MM.1S (cell line): ENCODE data around the gene TGFBR3.

ENCODE experiments used
- DNase-seq: peaks from one replicate; pipeline ENCODE4 v3.0.0-alpha.2; 2015
- H2AFZ ChIP-seq: fragments of 300-600 bp; sonication (generic); 2 replicates; pipeline ENCODE4 v1.6.0; 2016; ENCODE audit warnings: antibody characterized with exemption, low read length
- H3F3A ChIP-seq: fragments of 300-600 bp; sonication (generic); 2 replicates; pipeline ENCODE4 v1.6.1; 2016; ENCODE audit warnings: mild to moderate bottlenecking, antibody characterized with exemption, low read length, moderate library complexity, mixed read lengths; ENCODE audit not compliant: insufficient read depth
- H3K27ac ChIP-seq: fragments of 300-600 bp; sonication (generic); 2 replicates; pipeline ENCODE4 v1.5.1; 2016; ENCODE audit warnings: mild to moderate bottlenecking, low read length
- H3K27me3 ChIP-seq: fragments of 300-600 bp; sonication (generic); replicated peaks from 2 replicates; pipeline ENCODE4 v1.6.0; 2016; ENCODE audit warnings: low read length; ENCODE audit not compliant: insufficient read depth
- H3K36me3 ChIP-seq: fragments of 300-600 bp; sonication (generic); replicated peaks from 2 replicates; pipeline ENCODE4 v1.6.1; 2016; ENCODE audit warnings: mild to moderate bottlenecking, low read length, mixed read lengths; ENCODE audit not compliant: insufficient read depth
- H3K4me1 ChIP-seq: fragments of 300-600 bp; sonication (generic); 2 replicates; pipeline ENCODE4 v1.6.1; 2016; ENCODE audit warnings: low read length, mixed read lengths
- H3K4me2 ChIP-seq: fragments of 300-600 bp; sonication (generic); 2 replicates; pipeline ENCODE4 v1.6.0; 2016; ENCODE audit warnings: low read depth, low read length
- H3K4me3 ChIP-seq: fragments of 300-600 bp; sonication (generic); 2 replicates; pipeline ENCODE4 v1.5.1; 2016; ENCODE audit warnings: low read length, mixed read lengths
- H3K79me2 ChIP-seq: fragments of 300-600 bp; sonication (generic); 2 replicates; pipeline ENCODE4 v1.6.1; 2016; ENCODE audit warnings: mixed run types, low read length, mixed read lengths
- H3K9ac ChIP-seq: fragments of 300-600 bp; sonication (generic); 2 replicates; pipeline ENCODE4 v1.6.1; 2016; ENCODE audit warnings: low read length, mixed read lengths
- H3K9me2 ChIP-seq: fragments of 300-600 bp; sonication (generic); replicated peaks from 2 replicates; pipeline ENCODE4 v1.6.1; 2016; ENCODE audit warnings: mild to moderate bottlenecking, low read length, mixed read lengths; ENCODE audit not compliant: insufficient read depth
- H3K9me3 ChIP-seq: fragments of 300-600 bp; sonication (generic); replicated peaks from 2 replicates; pipeline ENCODE4 v1.6.1; 2016; ENCODE audit warnings: mild to moderate bottlenecking, low read length, mixed read lengths; ENCODE audit not compliant: insufficient read depth
- H4K20me1 ChIP-seq: fragments of 300-600 bp; sonication (generic); 2 replicates; pipeline ENCODE4 v1.6.1; 2016; ENCODE audit warnings: mild to moderate bottlenecking, low read length, moderate library complexity, mixed read lengths; ENCODE audit not compliant: insufficient read depth
- EZH2 ChIP-seq: fragments of 300-600 bp; sonication (generic); optimal IDR thresholded peaks from 2 replicates; pipeline ENCODE3; 2017; ENCODE audit warnings: low read depth, mild to moderate bottlenecking, antibody characterized with exemption, low read length, mixed read lengths
- EZH2phosphoT487 ChIP-seq: fragments of 300-600 bp; sonication (generic); IDR thresholded peaks from 2 replicates; pipeline ENCODE4 v1.6.1; 2018; ENCODE audit warnings: antibody characterized with exemption, low read length
- TF ChIP-seq, protein P1 (sequence below): fragments of 300-600 bp; sonication (generic); IDR thresholded peaks from 2 replicates; pipeline ENCODE4 v1.5.1; 2016; ENCODE audit warnings: antibody characterized with exemption, low read length, mixed read lengths

TGFBR3 gene

DNA sequence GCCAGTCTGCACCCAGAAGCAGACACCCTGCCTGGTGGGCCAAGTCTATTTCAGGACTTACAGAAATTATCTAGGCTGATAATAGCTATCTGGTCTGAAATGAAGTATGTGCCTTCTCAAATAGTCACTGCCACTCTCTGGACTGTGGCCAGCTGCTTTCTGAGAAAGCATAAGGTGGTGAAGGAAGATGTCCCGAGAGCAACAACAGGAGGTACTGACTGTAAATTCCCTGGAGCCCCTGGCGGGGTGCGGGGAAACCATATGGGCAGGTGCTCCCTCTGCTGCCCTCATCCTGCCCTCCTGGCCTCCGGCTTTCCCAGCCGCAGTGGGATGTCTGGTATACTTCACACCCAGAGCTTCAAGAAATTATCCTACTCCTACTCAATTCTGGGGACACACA, 86.8 kb downstream of the TGFBR3 start:
- DNase-seq, result no peak
- Histone ChIP-seq H3K27ac (no peak overlapping the region), H3K9ac (no peak overlapping the region), H3K4me1 (peaks cover 10% of the 10 kb centered on the region), H3K4me2 (no peak overlapping the region), H3K27me3 (no peaks in the 10 kb centered on the region), H3K36me3 (no peaks in the 10 kb centered on the region), H4K20me1 (no peaks in the 10 kb centered on the region), H3F3A (peaks cover 7% of the 10 kb centered on the region), H2AFZ (no peak overlapping the region), H3K79me2 (no peaks in the 10 kb centered on the region), H3K9me3 (no peaks in the 10 kb centered on the region), H3K4me3 (no peak overlapping the region), H3K9me2 (no peaks in the 10 kb centered on the region)
- TF ChIP-seq EZH2 (no peak), EZH2phosphoT487 (no peak)
- TF ChIP-seq, protein P1, sequence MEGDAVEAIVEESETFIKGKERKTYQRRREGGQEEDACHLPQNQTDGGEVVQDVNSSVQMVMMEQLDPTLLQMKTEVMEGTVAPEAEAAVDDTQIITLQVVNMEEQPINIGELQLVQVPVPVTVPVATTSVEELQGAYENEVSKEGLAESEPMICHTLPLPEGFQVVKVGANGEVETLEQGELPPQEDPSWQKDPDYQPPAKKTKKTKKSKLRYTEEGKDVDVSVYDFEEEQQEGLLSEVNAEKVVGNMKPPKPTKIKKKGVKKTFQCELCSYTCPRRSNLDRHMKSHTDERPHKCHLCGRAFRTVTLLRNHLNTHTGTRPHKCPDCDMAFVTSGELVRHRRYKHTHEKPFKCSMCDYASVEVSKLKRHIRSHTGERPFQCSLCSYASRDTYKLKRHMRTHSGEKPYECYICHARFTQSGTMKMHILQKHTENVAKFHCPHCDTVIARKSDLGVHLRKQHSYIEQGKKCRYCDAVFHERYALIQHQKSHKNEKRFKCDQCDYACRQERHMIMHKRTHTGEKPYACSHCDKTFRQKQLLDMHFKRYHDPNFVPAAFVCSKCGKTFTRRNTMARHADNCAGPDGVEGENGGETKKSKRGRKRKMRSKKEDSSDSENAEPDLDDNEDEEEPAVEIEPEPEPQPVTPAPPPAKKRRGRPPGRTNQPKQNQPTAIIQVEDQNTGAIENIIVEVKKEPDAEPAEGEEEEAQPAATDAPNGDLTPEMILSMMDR, result no peak

DNA sequence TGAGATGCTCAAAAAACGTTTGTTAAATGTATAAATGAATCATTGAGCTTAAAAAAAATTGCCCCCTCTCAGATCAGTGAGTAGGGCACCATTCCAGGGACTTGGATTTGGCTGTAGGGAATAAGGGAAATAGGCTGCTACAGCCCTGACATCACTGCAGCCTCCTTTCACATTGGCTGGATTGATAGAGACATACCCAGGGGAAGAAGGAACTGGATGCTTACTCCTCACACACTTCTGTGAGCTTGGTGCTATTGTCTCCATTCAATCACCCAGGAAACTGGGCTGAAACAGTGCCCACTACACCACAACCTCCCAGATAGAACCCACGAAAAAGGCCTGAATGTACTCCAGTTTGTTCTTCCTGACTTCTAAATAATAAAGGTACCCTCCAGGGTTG, 87.2 kb downstream of the TGFBR3 start:
- H4K20me1 ChIP-seq, result no peaks in the 10 kb centered on the region
- peaks cover 3% of the 10 kb centered on the region for H3F3A ChIP-seq
- no peaks in the 10 kb centered on the region for H3K9me2 ChIP-seq
- TF ChIP-seq, protein P1, result no peak
- TF ChIP-seq EZH2, result no peak
- TF ChIP-seq EZH2phosphoT487, result no peak
- H3K9ac ChIP-seq, result no peak overlapping the region
- no peaks in the 10 kb centered on the region for H3K9me3 ChIP-seq
- H3K27me3 ChIP-seq, result no peaks in the 10 kb centered on the region
- H3K4me1 ChIP-seq, result peaks cover 7% of the 10 kb centered on the region
- H3K4me2 ChIP-seq, result no peak overlapping the region
- no peak for DNase-seq
- H2AFZ ChIP-seq, result no peak overlapping the region
- H3K27ac ChIP-seq, result no peak overlapping the region
- no peak overlapping the region for H3K4me3 ChIP-seq
- H3K79me2 ChIP-seq, result no peaks in the 10 kb centered on the region
- H3K36me3 ChIP-seq, result no peaks in the 10 kb centered on the region

DNA sequence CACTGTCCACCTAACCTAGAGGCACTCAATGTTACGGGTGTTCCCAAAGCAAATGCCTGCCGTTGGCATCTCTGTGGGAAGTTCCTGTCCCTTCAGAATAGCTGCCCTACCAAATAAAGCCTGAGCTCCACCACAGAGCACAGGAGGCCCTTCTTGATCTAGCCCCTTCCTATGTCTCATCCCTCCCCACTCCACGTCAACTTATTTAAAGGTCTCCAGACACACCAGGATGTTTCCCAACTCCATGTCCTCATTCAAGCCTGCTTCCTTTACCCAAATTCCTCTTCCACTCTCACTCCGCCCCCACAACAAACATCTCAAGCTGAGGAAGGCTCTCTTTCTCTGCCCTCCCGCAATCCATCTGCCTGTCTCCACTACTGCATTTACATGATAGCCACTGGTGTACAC, 87.7 kb downstream of the TGFBR3 start:
- Histone ChIP-seq H2AFZ (no peak overlapping the region), H3K9me3 (no peaks in the 10 kb centered on the region), H3K4me2 (no peak overlapping the region), H3K36me3 (no peaks in the 10 kb centered on the region), H3K9me2 (no peaks in the 10 kb centered on the region), H3F3A (no peaks in the 10 kb centered on the region), H3K27ac (no peak overlapping the region), H3K4me1 (peaks cover 2% of the 10 kb centered on the region), H3K79me2 (no peaks in the 10 kb centered on the region), H3K27me3 (no peaks in the 10 kb centered on the region), H3K9ac (no peak overlapping the region), H3K4me3 (no peak overlapping the region), H4K20me1 (no peaks in the 10 kb centered on the region)
- no peak for TF ChIP-seq EZH2
- TF ChIP-seq, protein P1, result no peak
- no peak for TF ChIP-seq EZH2phosphoT487
- DNase-seq, result no peak
